Hypothalamus (tissue), 51 donors: Measurements from ENCODE around the gene ELF3.
"Not testable (repeated sequence)": the region's sequence is repeated elsewhere in the genome, so short reads cannot be mapped to it uniquely, and the experiment has no call there.

Source experiments
- DNase-seq, 51 donors: peaks; one replicate each; lab custom pipeline; 2025; lab: John Stamatoyannopoulos, UW

The ELF3 gene

GRCh38 chr1:202031796-202032195, 21.4 kb downstream of the ELF3 start:
- no peak for DNase-seq

- DNase-seq, result no peak
Measured at GRCh38 chr1:202034149-202034682, 23.8 kb downstream of the ELF3 start.

GRCh38 chr1:202034683-202035462, 24.5 kb downstream of the ELF3 start:
- no peak for DNase-seq

GRCh38 chr1:202036595-202037387, 26.4 kb downstream of the ELF3 start:
- no peak for DNase-seq

GRCh38 chr1:202037706-202038296, 27.4 kb downstream of the ELF3 start:
- DNase-seq, result no peak

GRCh38 chr1:202038688-202039346, 28.4 kb downstream of the ELF3 start:
- DNase-seq, result no peak

- DNase-seq, result no peak
Measured at GRCh38 chr1:202045705-202046104, 35.3 kb downstream of the ELF3 start.

- DNase-seq, result no peak
Measured at GRCh38 chr1:202046227-202046626, 35.8 kb downstream of the ELF3 start.

- DNase-seq, result no peak
Measured at GRCh38 chr1:202046748-202047708, 36.6 kb downstream of the ELF3 start.

GRCh38 chr1:202047977-202048376, 37.6 kb downstream of the ELF3 start:
- DNase-seq, result no peak

- DNase-seq, result no peak
Measured at GRCh38 chr1:202049129-202049528, 38.7 kb downstream of the ELF3 start.

GRCh38 chr1:202054094-202054493, 43.7 kb downstream of the ELF3 start:
- DNase-seq, result no peak

GRCh38 chr1:202054673-202055072, 44.3 kb downstream of the ELF3 start:
- not testable (repeated sequence) for DNase-seq

- DNase-seq, result no peak
Measured at GRCh38 chr1:202056644-202057334, 46.4 kb downstream of the ELF3 start.

GRCh38 chr1:202057335-202057704, 46.9 kb downstream of the ELF3 start:
- not testable (repeated sequence) for DNase-seq

- DNase-seq, result no peak
Measured at GRCh38 chr1:202058001-202058908, 47.9 kb downstream of the ELF3 start.

GRCh38 chr1:202061055-202061454, 50.7 kb downstream of the ELF3 start:
- DNase-seq, result no peak

- not testable (repeated sequence) for DNase-seq
Measured at GRCh38 chr1:202061787-202062186, 51.4 kb downstream of the ELF3 start.
